Testis (tissue), 2 donors: ENCODE data around the gene FIBCD1.

Source experiments
- CTCF ChIP-seq, 3 experiments: fragments of 450-650 bp in 2 of 3; fragments of 200-600 bp in 1 of 3; sonication (generic) in 1 of 3; IDR thresholded peaks; one replicate each; pipeline ENCODE4 v1.5.1; 2016 to 2019; ENCODE audit warnings: antibody characterized with exemption in 3 of 3, mild to moderate bottlenecking in 2 of 3, moderate library complexity in 1 of 3
- POLR2A ChIP-seq: fragments of 450-650 bp; IDR thresholded peaks from one replicate; pipeline ENCODE4 v1.6.1; 2017; ENCODE audit warnings: antibody characterized with exemption, mild to moderate bottlenecking, moderate library complexity

GRCh38 chr9:130971294-130971849 lies 32.3 kb upstream of the FIBCD1 start:
- no peak for TF ChIP-seq CTCF (IDR thresholded peaks at IDR 0.05)
- no peak for TF ChIP-seq POLR2A
